HCT116 (cell line): ENCODE results near the gene APC2. TPM values are rescaled to one million over a fixed set of nuclear protein-coding genes. Genes with fewer than 3 reads are reported as not detected.

Experiments used
- ATAC-seq: fragments of 200-7000 bp; cut with Tn5 transposase; 2 replicates; pipeline ENCODE4 v1.9.1; 2020; ENCODE audit warnings: mild to moderate bottlenecking, moderate library complexity
- BruUV-seq: library from RNA; stranded (reverse); fragments of 400-500 nt; replicated peaks from 2 replicates; lab custom pipeline; 2021; lab: Mats Ljungman, UMichigan
- CTCF ChIA-PET: fragments of 300-600 bp; sonication (Branson Sonifier 250); formaldehyde crosslinking; loops from one replicate; lab custom pipeline; 2021; ENCODE audit warnings: antibody characterized with exemption; lab: Charles Lee
- POLR2A ChIA-PET: fragments of 300-600, 350-600 bp; sonication (Branson Sonifier 250); formaldehyde crosslinking; loops from one replicate; lab custom pipeline; 2021; ENCODE audit warnings: antibody characterized with exemption; lab: Charles Lee
- RAD21 ChIA-PET, 2 experiments: fragments of 300-600 bp; sonication (Branson Sonifier 250); formaldehyde crosslinking; loops; one replicate each; lab custom pipeline; 2023; ENCODE audit warnings: low total read pairs in 2 of 2; ENCODE audit not compliant: uncharacterized antibody in 2 of 2, unreplicated experiment in 2 of 2, low non-redundant PET in 1 of 2; lab: Charles Lee
- DNase-seq: peaks from one replicate; pipeline ENCODE4 v3.0.0-alpha.2; 2010; ENCODE audit warnings: low read depth, low spot score
- H2AFZ ChIP-seq: fragments of 200-600 bp; shearing (Covaris generic), sonication (generic); 2 replicates; pipeline ENCODE4 v1.6.1; 2017; ENCODE audit warnings: low read depth, mixed run types, mixed read lengths, antibody characterized with exemption, low read length; ENCODE audit not compliant: poor library complexity, severe bottlenecking
- H3K27ac ChIP-seq: 2 replicates; pipeline ENCODE4 v1.5.1; 2012; ENCODE audit warnings: low read depth, low read length
- H3K27me3 ChIP-seq: fragments of 200-600 bp; sonication (generic); 2 replicates; pipeline ENCODE4 v1.6.1; 2016; ENCODE audit warnings: mixed run types, low read length, mixed read lengths; ENCODE audit not compliant: insufficient read depth
- H3K36me3 ChIP-seq, 2 experiments: fragments of 200-500 bp in 1 of 2; fragments of 200-600 bp in 1 of 2; sonication (Bioruptor generic) in 1 of 2; sonication (generic) in 1 of 2; 2 replicates each; pipeline versions ENCODE4 v1.5.1 to v1.6.1; 2014 to 2016; ENCODE audit warnings: low read length in 2 of 2, inconsistent platforms in 1 of 2, mixed read lengths in 1 of 2, mixed run types in 1 of 2; ENCODE audit not compliant: insufficient read depth in 2 of 2, control insufficient read depth in 1 of 2
- H3K4me1 ChIP-seq, 2 experiments: fragments of 200-600 bp in 1 of 2; sonication (generic) in 1 of 2; 2 replicates each; pipeline versions ENCODE4 v1.5.1 to v1.6.1; 2012 to 2017; ENCODE audit warnings: low read length in 2 of 2, inconsistent platforms in 1 of 2, mild to moderate bottlenecking in 1 of 2, mixed read lengths in 1 of 2, mixed run types in 1 of 2, moderate library complexity in 1 of 2; ENCODE audit not compliant: insufficient read depth in 2 of 2, control insufficient read depth in 1 of 2
- H3K4me2 ChIP-seq: fragments of 200-600 bp; sonication (generic); 2 replicates; pipeline ENCODE4 v1.6.1; 2017; ENCODE audit warnings: mixed run types, low read length, mixed read lengths
- H3K4me3 ChIP-seq, 2 experiments: fragments of 200-600 bp in 1 of 2; sonication (generic) in 1 of 2; replicated peaks in 1 of 2; 2 replicates each; pipeline ENCODE4 v1.5.1; 2011 to 2016; ENCODE audit warnings: low read length in 2 of 2, control low read depth in 1 of 2, low read depth in 1 of 2, mild to moderate bottlenecking in 1 of 2, mixed read lengths in 1 of 2, mixed run types in 1 of 2
- H3K79me2 ChIP-seq: fragments of 200-600 bp; sonication (generic); 2 replicates; pipeline ENCODE4 v1.6.1; 2017; ENCODE audit warnings: mild to moderate bottlenecking, mixed run types, low read length, moderate library complexity, mixed read lengths; ENCODE audit not compliant: insufficient read depth
- H3K9ac ChIP-seq: fragments of 200-600 bp; sonication (generic); 2 replicates; pipeline ENCODE4 v1.6.1; 2016; ENCODE audit warnings: low read length, mixed read lengths
- H3K9me2 ChIP-seq: fragments of 200-600 bp; sonication (generic), shearing (Covaris generic); 2 replicates; pipeline ENCODE4 v1.6.1; 2017; ENCODE audit warnings: mixed run types, mild to moderate bottlenecking, moderate library complexity; ENCODE audit not compliant: insufficient read depth
- H3K9me3 ChIP-seq, 2 experiments: fragments of 200-500 bp in 1 of 2; fragments of 200-600 bp in 1 of 2; sonication (Bioruptor generic) in 1 of 2; sonication (generic) in 1 of 2; 2 replicates each; pipeline ENCODE4 v1.6.1; 2014 to 2017; ENCODE audit warnings: low read length in 2 of 2, mixed read lengths in 2 of 2, inconsistent platforms in 1 of 2, low read depth in 1 of 2, mild to moderate bottlenecking in 1 of 2, mixed run types in 1 of 2, moderate library complexity in 1 of 2; ENCODE audit not compliant: control insufficient read depth in 1 of 2, insufficient read depth in 1 of 2
- H4K20me1 ChIP-seq: fragments of 200-600 bp; sonication (generic), shearing (Covaris generic); 2 replicates; pipeline ENCODE4 v1.6.1; 2017; ENCODE audit warnings: mixed run types, mild to moderate bottlenecking, moderate library complexity; ENCODE audit not compliant: insufficient read depth
- EGR1 ChIP-seq: IDR thresholded peaks from 2 replicates; pipeline ENCODE4 v1.6.1; 2012; ENCODE audit warnings: low read depth
- ELF1 ChIP-seq: IDR thresholded peaks from 2 replicates; pipeline ENCODE4 v1.6.1; 2012; ENCODE audit warnings: low read depth, borderline replicate concordance
- FOSL1 ChIP-seq: IDR thresholded peaks from 2 replicates; pipeline ENCODE4 v1.6.1; 2012; ENCODE audit warnings: low read depth
- JUND ChIP-seq: IDR thresholded peaks from 2 replicates; pipeline ENCODE4 v1.6.1; 2012
- POLR2A ChIP-seq: IDR thresholded peaks from 2 replicates; pipeline ENCODE4 v1.7.0; 2011; ENCODE audit warnings: borderline replicate concordance; ENCODE audit not compliant: insufficient read depth, insufficient read length; ENCODE audit errors: extremely low read depth
- POLR2AphosphoS5 ChIP-seq: IDR thresholded peaks from 2 replicates; pipeline ENCODE4 v1.6.1; 2011; ENCODE audit warnings: mild to moderate bottlenecking, low read depth, low read length, moderate library complexity
- REST ChIP-seq: IDR thresholded peaks from 2 replicates; pipeline ENCODE4 v1.6.1; 2012; ENCODE audit warnings: low read depth
- SP1 ChIP-seq: IDR thresholded peaks from 2 replicates; pipeline ENCODE4 v1.6.1; 2012; ENCODE audit warnings: low read depth
- YY1 ChIP-seq: IDR thresholded peaks from 2 replicates; pipeline ENCODE4 v1.6.1; 2011; ENCODE audit warnings: low read length, low read depth, moderate library complexity, mild to moderate bottlenecking; ENCODE audit not compliant: insufficient replicate concordance; ENCODE audit errors: extremely low read depth
- ZFX ChIP-seq: fragments of 450-650 bp; IDR thresholded peaks from 2 replicates; pipeline ENCODE4 v1.6.1; 2017
- ZNF274 ChIP-seq: fragments of 200-500 bp; sonication (Bioruptor generic); IDR thresholded peaks from 2 replicates; pipeline ENCODE4 v1.6.1; 2014; ENCODE audit warnings: mild to moderate bottlenecking, low read depth, low read length, inconsistent platforms
- intact Hi-C: fragments of 100-400 bp; cut with micrococcal nuclease; formaldehyde crosslinking; loops from 2 replicates; pipeline ENCODE4 v1.10.0; 2022
- total RNA-seq: library from RNA; stranded (reverse); gene quantifications from one replicate; pipeline ENCODE4 v1.2.1, GENCODE V29; 2021; ENCODE audit not compliant: unreplicated experiment

Gene APC2
- total RNA-seq, 1 experiment from 2014 or later = 1.6 TPM

- Histone ChIP-seq H3K4me2 (no peak overlapping the region), H3K9me3 (no peaks in the 10 kb centered on the region), H3K79me2 (no peaks in the 10 kb centered on the region), H2AFZ (no peak overlapping the region), H3K4me1 (peaks cover 23 to 45% of the 10 kb centered on the region in 2 experiments), H3K4me3 (no peak overlapping the region), H4K20me1 (no peaks in the 10 kb centered on the region), H3K36me3 (peaks cover 0 to 3% of the 10 kb centered on the region in 2 experiments; a peak in 1 of 4 replicates), H3K27me3 (no peaks in the 10 kb centered on the region), H3K27ac (no peak overlapping the region), H3K9me2 (no peaks in the 10 kb centered on the region), H3K9ac (no peak overlapping the region)
- ChIA-PET POLR2A (no interaction called here), CTCF (interaction anchor here (0.6 kb wide), 1 partner anchor 173 kb away, joined by 3 read pairs; no protein-coding TSS in a partner anchor), RAD21 (interaction anchor here in 1 of 2 experiments (0.6 kb wide), 1 partner anchor 15 kb away, joined by 3 read pairs; no protein-coding TSS in a partner anchor)
- intact Hi-C loops = no loop called here
- no TSS peak for BruUV-seq
- no peak for DNase-seq
- no peak for ATAC-seq
- no peak for TF ChIP-seq FOSL1
- TF ChIP-seq ELF1 = no peak
- no peak for TF ChIP-seq ZNF274
- TF ChIP-seq JUND = no peak
- TF ChIP-seq ZFX = no peak
- TF ChIP-seq POLR2A = no peak
- no peak for TF ChIP-seq POLR2AphosphoS5
- no peak for TF ChIP-seq YY1
- TF ChIP-seq EGR1 = no peak
- no peak for TF ChIP-seq SP1
- no peak for TF ChIP-seq REST
These were observed 8.0 kb downstream of the APC2 start for GRCh38 chr19:1457892-1458291.
